ENCODE measurements around the gene TTC3.
A peak's percentile ranks its signal among the peaks of the same experiment; 100 is the strongest.
"Not testable (repeated sequence)": the region's sequence is repeated elsewhere in the genome, so short reads cannot be mapped to it uniquely, and the experiment has no call there.

The TTC3 gene

DNA sequence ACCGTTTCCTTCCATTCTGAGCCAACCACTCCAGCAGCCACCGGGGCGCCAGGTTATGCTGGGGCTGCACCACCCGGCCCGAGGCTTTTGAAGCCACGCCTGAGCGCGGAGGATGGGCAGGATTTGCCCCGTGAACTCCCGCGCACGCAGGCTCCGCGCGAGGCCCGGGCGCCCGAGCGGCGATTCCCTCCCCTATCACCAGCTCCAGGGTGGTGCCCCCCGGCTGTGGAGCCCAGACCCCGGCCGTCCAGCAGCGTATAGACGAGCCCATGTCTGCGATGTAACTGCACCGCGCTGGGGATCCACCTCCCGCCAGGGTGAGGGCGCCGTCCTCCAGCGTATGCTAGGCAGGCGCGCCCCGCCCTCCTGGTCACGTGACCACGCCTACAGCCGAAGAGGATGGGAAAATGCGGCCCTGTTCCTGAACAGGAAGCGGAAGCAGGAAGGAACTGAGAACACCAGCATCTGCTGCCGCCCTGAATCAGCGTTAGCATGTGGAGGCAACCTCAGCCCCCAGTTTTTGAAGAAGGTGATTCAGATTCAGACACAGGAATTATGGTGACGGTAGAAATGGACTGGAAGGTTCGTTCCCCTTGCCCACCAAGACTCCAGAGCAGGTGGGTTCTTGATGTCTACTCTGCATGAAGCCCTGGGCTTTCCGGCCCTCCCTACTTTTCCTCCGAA, 148.1 kb downstream of the TTC3 start:
- peak; percentile 46 for DNase-seq (ENCODE audit: low read depth)
- peak overlapping the region; percentile 43 for H3K4me3 ChIP-seq (ENCODE audit: control insufficient read depth, low read depth, low read length)
- TF ChIP-seq, protein P1, sequence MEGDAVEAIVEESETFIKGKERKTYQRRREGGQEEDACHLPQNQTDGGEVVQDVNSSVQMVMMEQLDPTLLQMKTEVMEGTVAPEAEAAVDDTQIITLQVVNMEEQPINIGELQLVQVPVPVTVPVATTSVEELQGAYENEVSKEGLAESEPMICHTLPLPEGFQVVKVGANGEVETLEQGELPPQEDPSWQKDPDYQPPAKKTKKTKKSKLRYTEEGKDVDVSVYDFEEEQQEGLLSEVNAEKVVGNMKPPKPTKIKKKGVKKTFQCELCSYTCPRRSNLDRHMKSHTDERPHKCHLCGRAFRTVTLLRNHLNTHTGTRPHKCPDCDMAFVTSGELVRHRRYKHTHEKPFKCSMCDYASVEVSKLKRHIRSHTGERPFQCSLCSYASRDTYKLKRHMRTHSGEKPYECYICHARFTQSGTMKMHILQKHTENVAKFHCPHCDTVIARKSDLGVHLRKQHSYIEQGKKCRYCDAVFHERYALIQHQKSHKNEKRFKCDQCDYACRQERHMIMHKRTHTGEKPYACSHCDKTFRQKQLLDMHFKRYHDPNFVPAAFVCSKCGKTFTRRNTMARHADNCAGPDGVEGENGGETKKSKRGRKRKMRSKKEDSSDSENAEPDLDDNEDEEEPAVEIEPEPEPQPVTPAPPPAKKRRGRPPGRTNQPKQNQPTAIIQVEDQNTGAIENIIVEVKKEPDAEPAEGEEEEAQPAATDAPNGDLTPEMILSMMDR (IDR thresholded peaks at IDR 0.05; ENCODE audit: control insufficient read depth, insufficient read depth, low read depth, low read length, missing control alignments): peak; percentile 36

DNA sequence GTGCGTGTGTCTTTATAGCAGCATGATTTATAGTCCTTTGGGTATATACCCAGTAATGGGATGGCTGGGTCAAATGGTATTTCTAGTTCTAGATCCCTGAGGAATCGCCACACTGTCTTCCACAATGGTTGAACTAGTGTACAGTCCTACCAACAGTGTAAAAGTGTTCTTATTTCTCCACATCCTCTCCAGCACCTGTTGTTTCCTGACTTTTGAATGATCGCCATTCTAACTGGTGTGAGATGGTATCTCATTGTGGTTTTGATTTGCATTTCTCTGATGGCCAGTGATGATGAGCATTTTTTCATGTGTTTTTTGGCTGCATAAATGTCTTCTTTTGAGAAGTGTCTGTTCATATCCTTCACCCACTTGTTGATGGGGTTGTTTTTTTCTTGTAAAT, 149.2 kb downstream of the TTC3 start:
- not testable (repeated sequence) for DNase-seq (ENCODE audit: low read depth); H3K4me3 ChIP-seq (ENCODE audit: control insufficient read depth, low read depth, low read length)

DNA sequence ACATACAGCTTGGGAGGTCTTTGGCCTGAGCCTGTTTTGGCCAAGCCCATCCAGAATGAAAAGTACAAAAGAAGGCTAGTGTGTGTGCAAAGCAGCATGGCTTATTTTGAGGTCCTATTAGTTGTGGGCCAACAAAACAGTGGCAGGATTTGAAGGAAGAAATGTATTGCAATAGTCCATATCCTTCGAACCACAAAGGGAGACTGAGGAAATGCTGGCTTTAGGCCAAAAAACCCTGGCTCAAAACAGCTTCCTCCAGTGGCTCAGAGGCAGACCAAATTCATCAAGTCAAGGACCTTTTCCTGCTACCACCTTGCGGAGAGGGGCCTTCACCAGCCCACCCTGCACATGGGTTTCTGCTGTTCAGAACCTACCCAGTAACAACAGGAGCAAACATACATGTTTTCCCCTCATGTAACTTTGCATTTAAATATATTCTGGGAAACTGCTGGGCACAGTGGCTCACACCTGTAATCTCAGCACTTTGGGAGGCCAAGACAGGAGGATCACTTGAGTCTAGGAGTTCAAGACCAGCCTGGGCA, 150.8 kb downstream of the TTC3 start:
- no peak overlapping the region for H3K4me3 ChIP-seq (ENCODE audit: control insufficient read depth, low read depth, low read length)
- DNase-seq (ENCODE audit: low read depth): no peak
- TF ChIP-seq, protein P1 (IDR thresholded peaks at IDR 0.05; ENCODE audit: control insufficient read depth, insufficient read depth, low read depth, low read length, missing control alignments): no peak

DNA sequence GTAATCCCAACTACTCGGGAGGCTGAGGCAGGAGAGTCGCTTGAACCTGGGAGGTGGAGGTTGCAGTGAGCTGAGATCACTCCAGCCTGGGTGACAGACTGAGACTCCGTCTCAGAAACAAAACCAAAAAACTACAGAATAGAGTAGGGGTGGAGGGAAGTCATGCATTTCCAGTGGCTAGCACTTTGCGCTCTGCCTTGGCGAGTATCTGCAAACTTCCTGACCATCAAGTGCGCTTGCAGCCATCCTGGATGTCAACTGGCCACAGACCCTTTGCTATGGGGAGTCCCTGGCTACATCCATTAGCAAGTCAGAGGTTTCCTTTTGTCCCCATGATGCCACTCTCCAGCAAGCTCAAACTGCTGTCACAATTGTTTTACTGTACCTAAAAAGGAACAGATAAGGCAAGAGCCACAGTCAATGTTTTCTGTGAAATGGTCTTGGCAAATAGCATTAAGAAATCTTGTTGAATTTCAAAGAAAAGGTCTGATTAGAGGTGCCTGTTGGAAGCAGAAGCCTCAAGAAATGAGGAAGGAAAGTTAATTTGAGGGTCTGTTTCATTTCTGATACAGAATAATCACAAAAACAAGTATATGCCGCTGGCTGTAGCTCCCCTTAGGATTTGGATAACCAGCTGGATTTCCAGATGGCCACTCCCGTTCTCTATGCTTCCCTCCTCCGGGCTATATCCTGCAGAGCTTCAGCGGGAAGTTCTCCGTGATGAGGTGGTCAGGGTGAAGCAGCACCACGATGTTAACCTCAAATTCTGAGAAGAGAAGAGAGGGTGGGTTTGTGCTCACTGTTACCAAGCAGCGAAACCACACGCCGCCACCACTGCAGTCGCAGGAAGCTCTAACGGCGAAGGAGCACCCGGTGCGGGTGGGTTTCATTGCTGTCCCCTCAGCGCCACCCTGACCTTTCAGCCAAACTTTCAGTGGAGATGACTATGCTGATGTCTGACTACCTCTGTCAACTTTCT, 152.1 kb downstream of the TTC3 start:
- TF ChIP-seq, protein P1 (IDR thresholded peaks at IDR 0.05; ENCODE audit: control insufficient read depth, insufficient read depth, low read depth, low read length, missing control alignments): no peak
- H3K4me3 ChIP-seq (ENCODE audit: control insufficient read depth, low read depth, low read length): no peak overlapping the region
- DNase-seq (ENCODE audit: low read depth): no peak

DNA sequence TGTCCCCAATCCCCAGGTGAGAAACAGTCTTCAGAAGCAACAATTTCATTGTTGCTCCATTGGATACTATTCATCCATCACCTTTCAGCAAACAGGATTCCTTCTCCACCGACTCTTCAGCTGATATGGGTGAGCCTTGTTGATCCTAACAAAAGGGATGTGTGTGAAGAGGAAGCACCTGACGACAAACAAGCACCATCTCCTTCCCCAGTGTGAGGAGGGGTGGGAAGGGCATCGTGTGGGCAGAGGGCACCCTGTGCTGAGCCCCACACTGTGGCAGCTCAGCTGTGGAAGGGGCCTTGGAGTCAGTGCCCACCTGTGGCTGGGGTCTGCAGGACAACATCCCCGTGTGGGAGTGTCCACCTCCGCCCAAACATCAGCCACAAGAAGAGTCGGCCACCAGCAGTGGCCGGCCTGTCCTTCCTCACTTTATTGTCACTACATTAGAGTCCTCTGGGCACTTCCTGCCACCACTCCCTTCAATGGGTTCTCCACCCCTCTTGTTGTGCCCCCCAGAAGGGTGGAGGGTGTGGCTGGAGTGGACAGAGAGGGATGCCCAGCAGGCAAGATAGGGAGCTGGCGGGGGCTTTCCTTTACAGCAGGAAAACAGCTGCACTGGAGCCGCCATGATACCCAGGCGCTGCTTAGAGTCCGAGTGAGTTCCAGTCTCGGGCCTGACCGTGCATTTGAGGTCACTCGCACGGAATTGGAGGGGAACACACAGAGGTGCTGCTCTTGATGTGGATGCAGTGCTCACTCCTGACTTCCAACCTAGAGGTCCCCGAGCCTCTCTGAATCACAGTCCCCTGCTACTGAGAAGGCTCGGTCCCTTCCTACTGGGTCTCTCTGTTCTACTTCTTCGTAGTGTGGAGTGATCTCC, 153.2 kb downstream of the TTC3 start:
- TF ChIP-seq, protein P1 (IDR thresholded peaks at IDR 0.05; ENCODE audit: control insufficient read depth, insufficient read depth, low read depth, low read length, missing control alignments): no peak
- no peak for DNase-seq (ENCODE audit: low read depth)
- H3K4me3 ChIP-seq (ENCODE audit: control insufficient read depth, low read depth, low read length): no peak overlapping the region

DNA sequence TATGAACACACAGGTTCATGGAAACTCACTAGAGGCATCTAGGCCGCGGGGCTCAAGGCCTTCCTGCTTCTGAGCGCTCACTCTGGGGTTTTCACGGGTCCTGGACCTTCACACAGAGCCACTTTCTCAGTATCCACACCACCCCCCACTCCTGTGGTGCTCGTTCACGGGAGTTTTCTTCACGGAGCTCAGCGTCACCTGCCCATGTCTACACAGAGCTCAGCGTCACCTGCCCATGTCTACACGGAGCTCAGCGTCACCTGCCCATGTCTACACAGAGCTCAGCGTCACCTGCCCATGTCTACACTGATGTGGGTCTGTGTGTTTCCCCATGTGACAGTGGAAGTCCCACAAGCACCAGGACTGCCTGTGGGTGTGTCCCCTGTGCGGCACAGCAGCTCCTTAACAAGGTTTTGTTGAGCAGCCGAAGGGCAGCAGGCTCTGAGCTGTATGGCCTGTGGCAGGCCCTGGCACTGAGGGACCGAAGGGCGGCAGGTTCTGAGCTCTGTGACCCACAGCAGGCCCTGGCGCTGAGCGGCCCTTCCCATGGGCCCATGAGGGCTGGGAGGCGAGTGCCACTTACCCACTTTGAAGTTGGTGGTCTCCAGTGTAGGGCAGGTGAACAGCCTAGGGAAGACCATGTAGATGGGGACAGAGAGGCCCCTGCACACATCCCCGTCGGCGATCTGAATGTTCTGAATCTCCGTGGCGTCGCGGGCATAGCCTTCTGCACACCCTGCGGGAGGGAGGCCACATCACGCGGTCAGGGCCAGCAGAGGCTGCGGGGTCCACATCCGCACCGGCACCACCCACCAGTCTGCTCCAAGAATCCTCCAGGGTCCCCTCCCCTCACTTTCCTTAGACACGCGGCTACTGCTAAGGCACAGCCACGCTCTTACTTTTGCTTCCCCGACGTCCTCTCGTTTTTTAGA, 154.3 kb downstream of the TTC3 start:
- TF ChIP-seq, protein P1 (IDR thresholded peaks at IDR 0.05; ENCODE audit: control insufficient read depth, insufficient read depth, low read depth, low read length, missing control alignments): no peak
- DNase-seq (ENCODE audit: low read depth): no peak
- H3K4me3 ChIP-seq (ENCODE audit: control insufficient read depth, low read depth, low read length): no peak overlapping the region
